H1 (cell line): ENCODE measurements around the gene GRIPAP1. TPM values are rescaled to one million over a fixed set of nuclear protein-coding genes. Genes with fewer than 3 reads are reported as not detected.

Experiments
- CTCF ChIP-seq, 3 experiments: IDR thresholded peaks; 1 replicate in 2 of 3; 2 replicates in 1 of 3; pipeline versions ENCODE4 v1.5.1 to v1.6.1; 2011; ENCODE audit warnings: low read length in 3 of 3, mild to moderate bottlenecking in 3 of 3, inconsistent platforms in 2 of 3, low read depth in 1 of 3, moderate library complexity in 1 of 3; ENCODE audit not compliant: insufficient read depth in 1 of 3; ENCODE audit errors: control extremely low read depth in 1 of 3
- POU5F1 ChIP-seq: IDR thresholded peaks from 2 replicates; pipeline ENCODE4 v1.6.1; 2011; ENCODE audit warnings: low read depth, mild to moderate bottlenecking, low read length, moderate library complexity
- SP2 ChIP-seq: IDR thresholded peaks from 2 replicates; pipeline ENCODE4 v1.6.1; 2012; ENCODE audit warnings: mild to moderate bottlenecking, low read length, inconsistent platforms
- polyA plus RNA-seq, 7 experiments: library from polyadenylated mRNA; depleted of rRNA in 3 of 7; stranded (reverse) in 5 of 7; unstranded in 2 of 7; fragments of >200 nt in 5 of 7; fragments of 200-250 nt in 2 of 7; gene quantifications; 1 replicate in 5 of 7; 2 replicates in 1 of 7; 4 replicates in 1 of 7; pipeline versions ENCODE4 v1.2.1 to v1.2.3, GENCODE V29; 2011 to 2013; ENCODE audit warnings: missing spikeins in 2 of 7, mixed read lengths in 2 of 7
- total RNA-seq: library from RNA; stranded (reverse); fragmentation: NEBNext Ultra II Directional; extraction: Animal tissue kit (Norgen Biotek cat#: 25700); gene quantifications from 2 replicates; pipeline ENCODE4 v1.2.1, GENCODE V29; 2021

The GRIPAP1 gene
- total and polyA plus RNA-seq, 2 of the 8 experiments (the other 6 are each of a cell fraction or from before 2014, with no cell fraction given): 21.6 to 55.9 TPM

- TF ChIP-seq CTCF (IDR thresholded peaks at IDR 0.05; ENCODE audit: control extremely low read depth in 1 of 3, insufficient read depth in 1 of 3, low read depth in 1 of 3, low read length in 3 of 3) (no peak), SP2 (no peak), POU5F1 (no peak)
Observed at GRCh38 chrX:49003696-49004095, 1.6 kb upstream of the GRIPAP1 start (continued).
